Breast epithelium (tissue), 4 donors: ENCODE data around the gene GIGYF2. TPM values are rescaled to one million over a fixed set of nuclear protein-coding genes. Genes with fewer than 3 reads are reported as not detected.

Source experiments
- DNase-seq, 2 donors: peaks; one replicate each; pipeline ENCODE4 v3.0.0-alpha.2; 2019; ENCODE audit warnings: low spot score in 2 of 2
- H3K27ac ChIP-seq, 2 donors: fragments of 200-600 bp; sonication (generic) in 1 of 2; one replicate each; pipeline ENCODE4 v1.5.1; 2016 to 2019; ENCODE audit warnings: mild to moderate bottlenecking in 1 of 2
- H3K27me3 ChIP-seq, 2 donors: fragments of 200-600 bp; sonication (generic) in 1 of 2; one replicate each; pipeline versions ENCODE4 v1.5.1 to v1.6.0; 2017 to 2019; ENCODE audit warnings: control low read depth in 1 of 2, mild to moderate bottlenecking in 1 of 2
- H3K36me3 ChIP-seq: fragments of 200-600 bp; one replicate; pipeline ENCODE4 v1.5.1; 2019
- H3K4me1 ChIP-seq, 2 donors: fragments of 200-600 bp; sonication (generic); one replicate each; pipeline ENCODE4 v1.5.1; 2016 to 2019; ENCODE audit warnings: control low read depth in 1 of 2
- H3K4me3 ChIP-seq, 3 donors: fragments of 200-600 bp; sonication (generic); 1 replicate in 2 of 3; 2 replicates in 1 of 3; pipeline ENCODE4 v1.5.1; 2016 to 2019; ENCODE audit warnings: mild to moderate bottlenecking in 3 of 3, moderate library complexity in 2 of 3
- H3K9me3 ChIP-seq, 2 donors: fragments of 200-600 bp; sonication (generic) in 1 of 2; one replicate each; pipeline ENCODE4 v1.5.1; 2016 to 2019; ENCODE audit warnings: control low read depth in 1 of 2
- CTCF ChIP-seq, 3 donors: fragments of 450-650 bp; IDR thresholded peaks; one replicate each; pipeline ENCODE4 v1.5.1; 2016 to 2017; ENCODE audit warnings: antibody characterized with exemption in 3 of 3, mild to moderate bottlenecking in 3 of 3, moderate library complexity in 3 of 3
- POLR2A ChIP-seq: fragments of 450-650 bp; IDR thresholded peaks from one replicate; pipeline ENCODE4 v1.6.1; 2016; ENCODE audit warnings: antibody characterized with exemption, mild to moderate bottlenecking, moderate library complexity
- POLR2AphosphoS5 ChIP-seq, 3 donors: sonication (generic); formaldehyde crosslinking; IDR thresholded peaks; one replicate each; pipeline ENCODE4 v1.6.1; 2017; ENCODE audit warnings: antibody characterized with exemption in 3 of 3
- intact Hi-C: fragments of 100-400 bp; cut with DNase I; formaldehyde crosslinking; loops from one replicate; pipeline ENCODE4 v1.15.1; 2023; ENCODE audit warnings: low total_unique reads
- total RNA-seq, 3 donors: library from RNA; depleted of rRNA; stranded (reverse); fragments of >200 nt; gene quantifications; one replicate each; pipeline ENCODE4 v1.1.0, GENCODE V29; 2016

The GIGYF2 gene
- 100 to 1,000 TPM in 2 of 3 donors, 10 to 100 TPM in 1; 79.8 to 156 (median 103) TPM for total RNA-seq

- H3K4me3 ChIP-seq = peak within 1 kb of the TSS; percentile 73 to 91 (median 88)
- H3K4me1 ChIP-seq = peaks cover 0 to 19% of the 10 kb centered on the region in 2 donors
- H3K27ac ChIP-seq = peak within 1 kb of the TSS; percentile 97
- intact Hi-C loops = no loop called here
- TF ChIP-seq POLR2AphosphoS5 (IDR thresholded peaks at IDR 0.05) = peak; percentile 13 to 64 (median 33)
- no peak for TF ChIP-seq POLR2A
- TF ChIP-seq CTCF (IDR thresholded peaks at IDR 0.05) = peak in 1 of 3 donors; percentile 19
- DNase-seq = peak; percentile 96 to 99
- no peaks in the 10 kb centered on the region for H3K9me3 ChIP-seq
- no peaks in the 10 kb centered on the region for H3K27me3 ChIP-seq
- H3K36me3 ChIP-seq = no peaks in the 10 kb centered on the region
Observed at GRCh38 chr2:232697059-232697806, at the start of gene GIGYF2. GIGYF2 (plus strand) TSS chr2:232697331; CDS start chr2:232735198, 37,867 bp downstream.

GRCh38 chr2:232649033-232649432 lies 48.1 kb upstream of the GIGYF2 start:
- peak overlapping the region; percentile 1 to 63 for H3K27ac ChIP-seq
- H3K9me3 ChIP-seq = no peaks in the 10 kb centered on the region
- no peak for DNase-seq
- H3K27me3 ChIP-seq = no peaks in the 10 kb centered on the region
- no peak overlapping the region for H3K4me3 ChIP-seq
- H3K36me3 ChIP-seq = no peaks in the 10 kb centered on the region
- no peak for TF ChIP-seq CTCF (IDR thresholded peaks at IDR 0.05)
- no peak for TF ChIP-seq POLR2AphosphoS5 (IDR thresholded peaks at IDR 0.05)
- no peak for TF ChIP-seq POLR2A
- H3K4me1 ChIP-seq = no peaks in the 10 kb centered on the region
- intact Hi-C loops = no loop called here

- Histone ChIP-seq H3K36me3 (no peaks in the 10 kb centered on the region), H3K4me3 (no peak overlapping the region), H3K27ac (peak overlapping the region; percentile 61 to 77), H3K9me3 (no peaks in the 10 kb centered on the region), H3K4me1 (peaks cover 0 to 3% of the 10 kb centered on the region in 2 donors), H3K27me3 (no peaks in the 10 kb centered on the region)
- intact Hi-C loops = no loop called here
- no peak for DNase-seq
- TF ChIP-seq CTCF (IDR thresholded peaks at IDR 0.05) (no peak), POLR2A (no peak), POLR2AphosphoS5 (IDR thresholded peaks at IDR 0.05) (no peak)
Observed at GRCh38 chr2:232652505-232652851, 44.7 kb upstream of the GIGYF2 start.

- DNase-seq = no peak
- no peaks in the 10 kb centered on the region for H3K36me3 ChIP-seq
- peaks cover 0 to 3% of the 10 kb centered on the region in 2 donors for H3K4me1 ChIP-seq
- H3K9me3 ChIP-seq = no peaks in the 10 kb centered on the region
- H3K27me3 ChIP-seq = no peaks in the 10 kb centered on the region
- TF ChIP-seq POLR2AphosphoS5 (IDR thresholded peaks at IDR 0.05) = no peak
- TF ChIP-seq CTCF (IDR thresholded peaks at IDR 0.05) = no peak
- no peak for TF ChIP-seq POLR2A
- peak overlapping the region; percentile 14 to 76 for H3K27ac ChIP-seq
- intact Hi-C loops = no loop called here
- H3K4me3 ChIP-seq = no peak overlapping the region
Observed at GRCh38 chr2:232653441-232653840, 43.7 kb upstream of the GIGYF2 start.

GRCh38 chr2:232655392-232655791 lies 41.7 kb upstream of the GIGYF2 start:
- TF ChIP-seq POLR2AphosphoS5 (IDR thresholded peaks at IDR 0.05) = no peak
- no peak for TF ChIP-seq POLR2A
- peak overlapping the region; percentile 72 to 91 for H3K27ac ChIP-seq
- no peaks in the 10 kb centered on the region for H3K27me3 ChIP-seq
- intact Hi-C loops = no loop called here
- DNase-seq = peak; percentile 55 to 75
- no peak overlapping the region for H3K4me3 ChIP-seq
- no peaks in the 10 kb centered on the region for H3K36me3 ChIP-seq
- no peaks in the 10 kb centered on the region for H3K9me3 ChIP-seq
- H3K4me1 ChIP-seq = peaks cover 0 to 3% of the 10 kb centered on the region in 2 donors
